ENCODE data around the gene OPN4.

DNA sequence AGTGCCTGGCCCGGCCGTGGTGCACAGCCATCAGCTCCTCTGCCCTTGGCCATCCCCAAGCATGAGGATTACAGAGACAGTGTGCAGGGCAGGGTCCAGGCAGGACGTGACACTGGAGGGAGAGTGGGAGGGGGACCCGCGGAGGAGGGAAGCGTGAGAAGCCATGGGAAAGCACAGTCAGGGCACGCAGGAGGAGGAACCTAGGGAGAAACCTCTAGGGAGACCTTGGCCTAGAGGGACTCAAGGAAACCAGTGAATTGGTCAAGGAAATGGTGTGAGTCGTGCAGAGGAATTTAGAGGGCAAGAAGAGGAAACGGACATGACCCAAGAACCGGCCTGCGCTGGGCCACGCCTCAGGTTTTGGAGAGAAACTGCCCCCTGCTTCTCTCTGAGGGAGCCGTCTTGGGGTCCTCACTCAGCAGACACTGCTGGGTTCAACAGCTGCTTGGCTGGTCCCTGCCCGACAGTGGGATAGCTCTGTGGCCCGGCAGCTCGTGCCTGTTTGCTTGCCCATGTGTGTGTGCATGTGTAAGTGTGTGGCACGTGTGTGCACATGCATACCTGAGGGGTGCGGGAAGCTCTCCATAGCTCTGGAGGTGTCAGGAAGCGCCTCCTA is 3.2 kb downstream of the OPN4 start:
- TF ChIP-seq POLR2A (IDR thresholded peaks at IDR 0.05) (no peak), POLR2AphosphoS5 (IDR thresholded peaks at IDR 0.05) (no peak), EP300 (IDR thresholded peaks at IDR 0.05) (no peak)
- TF ChIP-seq, protein P1, sequence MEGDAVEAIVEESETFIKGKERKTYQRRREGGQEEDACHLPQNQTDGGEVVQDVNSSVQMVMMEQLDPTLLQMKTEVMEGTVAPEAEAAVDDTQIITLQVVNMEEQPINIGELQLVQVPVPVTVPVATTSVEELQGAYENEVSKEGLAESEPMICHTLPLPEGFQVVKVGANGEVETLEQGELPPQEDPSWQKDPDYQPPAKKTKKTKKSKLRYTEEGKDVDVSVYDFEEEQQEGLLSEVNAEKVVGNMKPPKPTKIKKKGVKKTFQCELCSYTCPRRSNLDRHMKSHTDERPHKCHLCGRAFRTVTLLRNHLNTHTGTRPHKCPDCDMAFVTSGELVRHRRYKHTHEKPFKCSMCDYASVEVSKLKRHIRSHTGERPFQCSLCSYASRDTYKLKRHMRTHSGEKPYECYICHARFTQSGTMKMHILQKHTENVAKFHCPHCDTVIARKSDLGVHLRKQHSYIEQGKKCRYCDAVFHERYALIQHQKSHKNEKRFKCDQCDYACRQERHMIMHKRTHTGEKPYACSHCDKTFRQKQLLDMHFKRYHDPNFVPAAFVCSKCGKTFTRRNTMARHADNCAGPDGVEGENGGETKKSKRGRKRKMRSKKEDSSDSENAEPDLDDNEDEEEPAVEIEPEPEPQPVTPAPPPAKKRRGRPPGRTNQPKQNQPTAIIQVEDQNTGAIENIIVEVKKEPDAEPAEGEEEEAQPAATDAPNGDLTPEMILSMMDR (IDR thresholded peaks at IDR 0.05) = no peak

Measured in upper lobe of left lung (tissue), 4 donors.